Skin epidermis (tissue), 12 donors: ENCODE measurements around the gene RDH8.
A peak's percentile ranks its signal among the peaks of the same experiment; 100 is the strongest.

Experiments used
- H3K27ac ChIP-seq, 21 experiments: fragments of 200-600 bp; sonication (generic) in 11 of 21; one replicate each; pipeline ENCODE4 v1.5.0; 2020; ENCODE audit warnings: mild to moderate bottlenecking in 3 of 21, inconsistent platforms in 2 of 21, moderate library complexity in 2 of 21
- H3K4me3 ChIP-seq, 7 experiments: fragments of 200-600 bp; sonication (generic) in 2 of 7; one replicate each; pipeline ENCODE4 v1.5.0; 2020; ENCODE audit warnings: inconsistent platforms in 2 of 7, mild to moderate bottlenecking in 2 of 7, moderate library complexity in 1 of 7

RDH8 gene

GRCh38 chr19:10027158-10027997 is 14.1 kb downstream of the RDH8 start:
- H3K27ac ChIP-seq = peak overlapping the region in 2 of 21 experiments; percentile 1 to 33
- no peak overlapping the region for H3K4me3 ChIP-seq

DNA sequence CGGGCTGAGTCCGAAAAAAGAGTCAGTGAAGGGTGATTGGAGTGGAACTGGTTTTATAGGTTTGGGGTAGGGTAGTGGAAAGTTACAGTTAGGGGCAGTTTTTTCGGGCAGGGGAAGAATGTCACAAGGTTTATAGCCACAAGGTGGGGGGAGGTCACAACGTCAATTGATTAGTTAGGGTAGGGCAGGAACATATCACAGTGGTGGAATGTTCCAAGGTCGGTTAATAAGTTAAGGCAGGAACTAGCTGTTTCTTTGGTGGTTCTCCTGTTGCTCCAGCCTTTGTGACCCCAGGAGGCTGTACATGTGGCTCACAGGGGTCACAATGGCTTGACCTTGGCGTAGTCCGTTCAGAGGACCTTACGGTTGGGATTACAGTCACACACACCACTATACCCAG is 20.3 kb downstream of the RDH8 start:
- no peak overlapping the region for H3K4me3 ChIP-seq
- H3K27ac ChIP-seq = no peak overlapping the region

DNA sequence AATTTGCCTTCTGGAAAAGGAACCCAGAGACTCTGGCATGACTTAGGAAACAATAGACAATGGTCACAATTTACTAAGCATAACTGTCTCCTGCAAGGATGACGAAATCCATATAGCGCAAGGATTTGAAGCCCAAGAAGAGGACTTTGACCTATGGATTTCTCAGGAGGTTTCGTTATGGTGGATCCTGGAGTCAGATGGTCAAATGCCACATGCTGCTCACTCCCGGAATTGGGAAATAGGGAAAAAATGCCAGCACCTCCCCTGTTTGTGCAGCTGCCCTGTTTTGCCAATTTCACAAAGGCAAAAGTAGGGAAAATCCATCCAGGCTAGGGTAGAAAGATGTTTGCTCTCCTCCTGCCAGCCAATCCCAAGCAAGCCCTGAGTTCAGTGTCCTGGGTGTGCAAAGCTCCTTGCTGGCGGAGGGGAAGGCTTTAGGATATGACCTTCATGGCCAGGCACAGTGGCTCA is 23.4 kb downstream of the RDH8 start:
- Histone ChIP-seq H3K27ac (no peak overlapping the region), H3K4me3 (no peak overlapping the region)

- no peak overlapping the region for H3K27ac ChIP-seq
- no peak overlapping the region for H3K4me3 ChIP-seq
Observed at GRCh38 chr19:10037367-10037766, 24.1 kb downstream of the RDH8 start.

GRCh38 chr19:10037809-10038208 is 24.5 kb downstream of the RDH8 start:
- Histone ChIP-seq H3K27ac (no peak overlapping the region), H3K4me3 (no peak overlapping the region)

DNA sequence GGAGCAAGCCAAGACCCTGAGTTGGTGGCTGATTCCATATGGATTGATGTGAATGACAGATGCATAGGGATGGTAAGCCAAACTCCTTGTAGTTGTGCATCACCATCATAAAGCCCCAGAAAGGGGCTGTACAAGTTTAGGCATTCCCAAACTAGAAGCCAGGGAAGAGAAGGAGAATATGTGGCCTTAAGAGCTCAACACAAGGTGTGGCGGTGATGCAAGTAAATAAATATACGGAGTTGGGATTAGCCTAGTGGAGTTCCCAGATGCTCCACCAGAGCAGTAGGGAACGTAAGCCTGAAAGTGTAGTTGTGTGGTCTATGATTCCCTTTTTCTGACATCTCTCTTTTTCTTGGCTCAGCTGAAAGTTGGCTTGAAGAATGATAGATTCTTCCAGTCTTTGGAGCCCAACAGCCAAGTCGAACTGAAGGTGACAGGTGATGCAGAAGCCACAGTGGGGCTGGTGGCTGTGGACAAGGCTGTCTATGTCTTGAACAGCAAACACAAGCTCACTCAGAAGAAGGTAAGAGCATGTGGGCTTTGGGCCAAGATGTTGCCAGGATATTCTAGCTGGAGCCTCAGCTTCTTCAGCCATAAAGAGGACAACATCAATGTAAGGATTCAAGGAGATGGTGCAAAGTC is 30.1 kb downstream of the RDH8 start:
- no peak overlapping the region for H3K4me3 ChIP-seq
- H3K27ac ChIP-seq = no peak overlapping the region

- no peak overlapping the region for H3K4me3 ChIP-seq
Observed at GRCh38 chr19:10044390-10044789, 31.1 kb downstream of the RDH8 start.

DNA sequence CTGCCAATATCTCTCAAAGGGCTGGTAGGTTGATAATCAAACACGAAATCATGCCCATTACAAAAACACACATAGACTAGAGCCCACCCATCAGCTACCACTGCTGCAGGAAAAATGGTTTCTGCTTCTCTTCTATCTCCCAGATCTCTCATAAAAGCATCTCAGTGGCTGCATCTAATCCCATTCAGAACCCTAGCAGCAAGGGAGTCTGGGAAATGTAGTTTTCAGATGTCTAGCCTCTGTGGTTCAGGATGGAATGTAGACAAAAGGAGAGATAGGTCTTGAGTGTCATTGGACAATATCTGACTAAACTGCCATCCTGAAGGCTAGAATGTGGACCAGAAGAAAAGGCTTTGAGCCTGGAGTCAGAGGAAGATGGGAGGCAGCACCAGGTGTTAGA is 32.1 kb downstream of the RDH8 start:
- no peak overlapping the region for H3K27ac ChIP-seq
- no peak overlapping the region for H3K4me3 ChIP-seq

More at GRCh38 chr19:10044390-10044789, 31.1 kb downstream of the RDH8 start:
- H3K27ac ChIP-seq = no peak overlapping the region

- Histone ChIP-seq H3K27ac (no peak overlapping the region), H3K4me3 (no peak overlapping the region)
Observed at GRCh38 chr19:10049626-10050025, 36.3 kb downstream of the RDH8 start.

DNA sequence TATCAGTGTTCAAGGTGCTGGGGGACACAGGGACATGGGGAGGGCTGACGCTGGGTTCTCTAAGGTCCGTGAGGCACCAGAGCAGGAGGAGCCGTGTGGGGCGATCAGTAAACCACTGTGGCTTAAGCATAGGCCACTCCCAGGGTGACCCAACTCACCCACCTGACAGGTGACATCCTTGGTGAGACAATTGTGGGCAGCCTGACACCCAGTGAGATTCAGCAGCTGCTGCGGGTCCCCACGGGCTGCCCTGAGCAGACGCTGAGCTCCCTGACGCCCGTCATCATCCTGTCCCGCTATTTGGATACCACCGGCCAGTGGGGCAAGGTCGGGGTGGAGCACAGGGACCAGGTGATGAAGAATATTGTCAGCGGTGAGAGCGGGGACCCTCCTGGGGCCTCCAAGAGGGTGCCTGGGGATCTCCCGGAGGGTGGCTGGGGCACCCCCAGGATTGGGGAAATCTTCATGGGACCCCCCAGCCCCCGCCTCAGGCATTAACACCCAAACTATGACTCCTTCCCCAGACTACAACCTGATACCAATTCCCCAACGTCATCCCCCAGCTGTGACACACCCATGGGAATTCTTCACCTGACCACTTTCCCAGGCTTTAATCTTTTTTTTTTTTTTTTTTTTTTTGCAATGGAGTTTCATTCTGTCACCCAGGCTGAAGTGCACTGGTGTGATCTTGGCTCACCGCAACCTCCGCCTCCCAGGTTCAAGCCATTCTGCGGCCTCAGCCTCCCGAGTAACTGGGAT is 39.5 kb downstream of the RDH8 start:
- no peak overlapping the region for H3K27ac ChIP-seq
- no peak overlapping the region for H3K4me3 ChIP-seq

DNA sequence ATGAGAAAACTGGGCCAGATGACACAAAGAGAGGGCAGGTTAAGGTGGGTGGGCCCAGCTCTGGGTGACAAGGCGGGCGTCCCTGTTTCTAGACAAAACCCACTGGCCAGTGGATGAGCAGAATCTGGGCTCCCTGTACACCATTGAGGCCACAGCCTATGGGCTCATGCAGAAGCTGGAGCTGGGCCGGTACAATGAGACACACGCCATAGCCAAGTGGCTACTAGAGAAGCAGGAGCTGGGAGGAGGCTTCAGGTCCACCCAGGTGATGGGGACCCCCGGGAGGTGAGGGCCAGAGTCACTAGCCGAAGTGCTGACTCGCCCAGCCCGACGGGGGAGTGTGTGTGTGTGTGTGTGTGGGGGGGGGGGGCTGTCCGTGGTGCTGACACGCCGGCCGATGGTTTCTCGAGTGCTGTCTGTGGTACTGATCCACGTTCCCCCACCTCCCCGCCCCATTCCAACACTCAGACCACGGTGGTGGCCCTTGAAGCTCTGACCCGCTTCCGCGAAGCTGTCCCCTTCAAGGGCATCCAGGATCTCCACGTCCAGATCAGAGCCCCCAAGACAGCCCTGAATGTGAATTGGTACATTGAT is 48.5 kb downstream of the RDH8 start:
- Histone ChIP-seq H3K27ac (no peak overlapping the region), H3K4me3 (no peak overlapping the region)

DNA sequence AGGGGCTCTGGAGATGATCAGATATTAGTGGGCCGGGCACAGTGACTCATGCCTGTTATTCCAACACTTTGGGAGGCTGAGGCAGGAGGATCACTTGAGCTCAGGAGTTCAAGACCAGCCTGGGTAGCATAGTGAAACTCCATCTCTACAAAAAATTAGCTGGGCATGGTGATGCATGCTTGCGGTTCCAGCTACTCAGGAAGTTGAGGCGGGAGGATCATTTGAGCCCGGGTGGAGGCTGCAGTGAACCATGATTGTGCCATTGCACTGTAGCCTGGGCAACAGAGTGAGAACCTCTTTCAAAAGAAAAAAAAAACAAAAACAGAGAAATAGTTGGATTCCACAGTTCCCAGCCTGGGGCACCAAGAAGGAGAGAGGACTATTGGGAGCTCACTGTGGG is 54.9 kb downstream of the RDH8 start:
- Histone ChIP-seq H3K4me3 (no peak overlapping the region), H3K27ac (no peak overlapping the region)

GRCh38 chr19:10069046-10069445 is 55.8 kb downstream of the RDH8 start:
- Histone ChIP-seq H3K27ac (no peak overlapping the region), H3K4me3 (no peak overlapping the region)

GRCh38 chr19:10070730-10071446 is 57.6 kb downstream of the RDH8 start:
- no peak overlapping the region for H3K27ac ChIP-seq
- H3K4me3 ChIP-seq = no peak overlapping the region
